ENCODE results near the gene CDYL2.
"Not testable (repeated sequence)": the region's sequence is repeated elsewhere in the genome, so short reads cannot be mapped to it uniquely, and the experiment has no call there.

CDYL2 gene

DNA sequence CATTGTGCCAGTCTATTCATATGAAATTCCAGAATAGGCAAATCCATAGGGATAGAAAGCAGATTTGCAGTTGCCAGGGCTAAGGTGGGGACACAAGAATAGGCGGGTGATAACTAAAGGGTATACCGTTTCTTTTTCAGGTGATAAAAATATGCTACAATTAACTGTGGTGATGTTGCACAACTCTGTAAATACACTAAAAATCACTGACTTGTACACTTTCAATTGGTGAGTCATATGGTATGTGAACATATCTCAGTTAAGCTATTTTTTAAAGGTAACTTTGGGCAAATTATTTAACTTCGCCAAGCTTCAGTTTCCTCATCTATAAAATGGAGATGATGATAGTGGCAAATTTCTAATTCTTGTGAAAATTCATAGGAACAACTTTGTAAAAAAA, 65.9 kb downstream of the CDYL2 start:
- no peak for TF ChIP-seq CTCF (IDR thresholded peaks at IDR 0.05; ENCODE audit: low read depth, low read length)
- no peak for DNase-seq (ENCODE audit: extremely low read depth, low read depth)

DNA sequence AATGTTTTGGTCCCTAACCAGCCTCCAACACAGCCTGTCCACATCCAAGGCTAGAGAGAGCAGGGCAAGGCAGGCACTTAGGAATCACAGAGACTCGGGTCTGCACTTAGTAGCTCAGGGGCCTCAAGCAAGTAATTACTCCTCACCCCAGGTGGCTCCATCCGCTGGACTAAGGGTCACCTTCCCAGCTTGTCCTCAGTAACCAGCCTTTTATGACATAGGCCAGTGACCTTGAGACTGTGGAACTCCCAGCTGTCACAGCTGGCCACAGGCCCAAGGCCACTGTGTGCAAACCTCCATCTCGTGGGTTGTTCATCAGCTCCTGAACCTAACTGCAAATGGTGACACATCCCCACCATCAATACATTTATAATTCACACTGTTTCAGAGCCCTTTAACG, 68.6 kb downstream of the CDYL2 start:
- DNase-seq (ENCODE audit: extremely low read depth, low read depth) = no peak
- TF ChIP-seq CTCF (IDR thresholded peaks at IDR 0.05; ENCODE audit: low read depth, low read length) = no peak

DNA sequence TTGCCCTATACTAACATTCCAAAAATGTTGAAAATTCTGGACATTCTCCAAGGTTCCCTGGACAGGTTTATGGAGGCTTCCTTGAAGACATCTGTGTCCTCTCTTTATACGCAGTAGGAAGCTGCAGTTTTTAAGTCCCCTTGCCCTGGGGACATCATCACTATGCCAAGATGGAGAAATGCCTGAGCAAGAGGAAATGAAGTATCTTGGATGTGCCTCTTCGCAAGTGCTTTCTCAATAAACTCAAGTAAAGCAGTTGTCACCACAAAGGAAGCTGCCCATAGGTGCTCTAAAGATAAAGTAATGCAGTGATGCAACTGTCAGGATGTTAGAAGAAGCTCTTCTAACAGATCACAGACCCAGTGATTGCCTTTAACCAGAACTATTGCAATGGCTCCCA, 71.0 kb downstream of the CDYL2 start:
- no peak for DNase-seq (ENCODE audit: extremely low read depth, low read depth)
- TF ChIP-seq CTCF (IDR thresholded peaks at IDR 0.05; ENCODE audit: low read depth, low read length) = no peak

- TF ChIP-seq CTCF (IDR thresholded peaks at IDR 0.05; ENCODE audit: low read depth, low read length) = no peak
- DNase-seq (ENCODE audit: extremely low read depth, low read depth) = no peak
Measured at GRCh38 chr16:80731915-80732314, 72.5 kb downstream of the CDYL2 start.

DNA sequence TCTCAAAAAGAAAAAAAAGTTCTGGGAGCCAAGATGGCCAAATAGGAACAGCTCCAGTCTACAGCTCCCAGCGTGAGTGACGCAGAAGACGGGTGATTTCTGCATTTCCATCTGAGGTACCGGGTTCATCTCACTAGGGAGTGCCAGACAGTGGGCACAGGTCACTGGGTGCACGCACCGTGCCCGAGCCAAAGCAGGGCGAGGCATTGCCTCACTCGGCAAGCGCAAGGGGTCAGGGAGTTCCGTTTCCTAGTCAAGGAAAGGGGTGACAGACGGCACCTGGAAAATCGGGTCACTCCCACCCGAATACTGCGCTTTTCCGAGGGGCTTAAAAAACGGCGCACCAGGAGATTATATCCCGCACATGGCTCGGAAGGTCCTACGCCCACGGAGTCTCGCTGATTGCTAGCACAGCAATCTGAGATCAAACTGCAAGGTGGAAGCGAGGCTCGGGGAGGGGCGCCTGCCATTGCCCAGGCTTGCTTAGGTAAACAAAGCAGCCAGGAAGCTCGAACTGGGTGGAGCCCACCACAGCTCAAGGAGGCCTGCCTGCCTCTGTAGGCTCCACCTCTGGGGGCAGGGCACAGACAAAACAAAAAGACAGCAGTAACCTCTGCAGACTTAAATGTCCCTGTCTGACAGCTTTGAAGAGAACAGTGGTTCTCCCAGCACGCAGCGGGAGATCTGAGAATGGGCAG, 77.2 kb downstream of the CDYL2 start:
- DNase-seq (ENCODE audit: extremely low read depth, low read depth) = not testable (repeated sequence)

DNA sequence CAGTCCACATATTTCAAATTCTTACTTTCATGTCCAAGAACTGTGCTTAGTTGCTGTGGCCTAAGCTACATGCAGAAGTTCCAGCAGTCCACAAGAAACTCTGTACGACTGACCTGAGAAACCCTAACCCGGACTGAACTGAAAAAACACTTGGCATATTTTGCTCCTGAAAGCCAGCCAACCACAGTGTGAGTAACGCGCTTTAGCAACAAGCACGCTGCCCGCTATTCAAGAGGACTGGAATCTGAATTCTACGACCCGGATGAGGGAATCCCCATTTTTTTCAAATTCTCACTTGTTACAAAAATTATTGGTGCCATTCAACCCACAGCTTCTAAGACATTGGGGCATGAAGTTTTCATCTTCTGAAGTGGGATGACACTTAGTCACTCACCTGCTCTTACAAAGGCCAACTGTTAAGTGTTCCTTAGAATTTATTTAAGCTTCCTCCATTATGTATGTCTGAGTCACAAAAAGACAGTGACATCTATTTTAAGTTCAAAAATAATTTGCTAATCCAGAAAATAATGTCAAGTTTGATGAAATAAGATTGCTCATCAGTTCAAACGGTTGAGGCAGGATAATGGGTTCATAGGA, 78.7 kb downstream of the CDYL2 start:
- no peak for DNase-seq (ENCODE audit: extremely low read depth, low read depth)
- TF ChIP-seq CTCF (IDR thresholded peaks at IDR 0.05; ENCODE audit: low read depth, low read length) = no peak

GRCh38 chr16:80723981-80724380, 80.4 kb downstream of the CDYL2 start:
- DNase-seq (ENCODE audit: extremely low read depth, low read depth) = no peak
- no peak for TF ChIP-seq CTCF (IDR thresholded peaks at IDR 0.05; ENCODE audit: low read depth, low read length)

DNA sequence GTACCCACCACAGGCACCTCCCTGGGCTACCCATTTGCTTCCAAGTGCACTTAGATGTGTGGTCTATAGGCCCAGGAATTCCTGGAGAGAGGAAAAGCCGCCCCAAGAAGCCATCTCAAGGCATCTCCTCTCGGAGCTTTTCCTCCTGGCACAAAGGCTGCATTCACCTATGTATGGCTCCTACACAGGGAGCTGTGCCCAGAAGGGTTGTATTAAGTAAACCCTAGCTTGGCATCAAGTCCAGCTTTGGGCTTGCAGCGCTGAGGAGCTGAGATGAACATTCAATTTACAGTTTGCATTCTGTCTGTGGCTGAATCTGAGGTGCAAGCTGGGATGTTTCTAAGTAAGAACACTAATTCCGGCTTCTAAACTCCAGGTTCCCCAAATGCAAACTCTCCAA, 81.3 kb downstream of the CDYL2 start:
- TF ChIP-seq CTCF (IDR thresholded peaks at IDR 0.05; ENCODE audit: low read depth, low read length) = no peak
- no peak for DNase-seq (ENCODE audit: extremely low read depth, low read depth)
